PC-3 (cell line): ENCODE data around the gene CDH22.

Experiments used
- CTCF ChIP-seq: fragments of 300-600 bp; sonication (generic); conservative IDR thresholded peaks from 2 replicates; pipeline ENCODE4 v1.5.1; 2017; ENCODE audit warnings: antibody characterized with exemption, low read depth, mild to moderate bottlenecking, low read length
- EZH2 ChIP-seq: fragments of 300-600 bp; sonication (generic); IDR thresholded peaks from one replicate; pipeline ENCODE4 v1.6.1; 2017; ENCODE audit warnings: antibody characterized with exemption, mild to moderate bottlenecking, low read length; ENCODE audit not compliant: unreplicated experiment
- EZH2phosphoT487 ChIP-seq: fragments of 300-600 bp; sonication (generic); IDR thresholded peaks from 2 replicates; pipeline ENCODE4 v1.6.1; 2018; ENCODE audit warnings: mild to moderate bottlenecking, antibody characterized with exemption, low read length, borderline replicate concordance

GRCh38 chr20:46291401-46291800, 16.9 kb downstream of the CDH22 start:
- TF ChIP-seq CTCF = no peak
- TF ChIP-seq EZH2phosphoT487 = no peak
- no peak for TF ChIP-seq EZH2
